Natural killer cell (primary cell): ENCODE data around the gene OTUD3. TPM values are rescaled to one million over a fixed set of nuclear protein-coding genes. Genes with fewer than 3 reads are reported as not detected.

ENCODE experiments used
- ATAC-seq, 3 donors: fragments of 150-1000 bp in 2 of 3; fragments of 200-7000 bp in 1 of 3; cut with Tn5 transposase; 1 replicate in 1 of 3; 2 replicates in 2 of 3; pipeline ENCODE4 v1.10.0; 2021; ENCODE audit warnings: mild to moderate bottlenecking in 2 of 3, moderate library complexity in 2 of 3
- DNase-seq, 2 donors: peaks; one replicate each; pipeline versions ENCODE4 v3.0.0 to v3.0.0-alpha.2; 2013 to 2021; ENCODE audit warnings: mixed read lengths in 1 of 2
- H3K27ac ChIP-seq: one replicate; pipeline ENCODE4 v1.5.1; 2013; ENCODE audit warnings: mild to moderate bottlenecking, low read length
- H3K27me3 ChIP-seq: one replicate; pipeline ENCODE4 v1.6.1; 2013; ENCODE audit warnings: low read length; ENCODE audit not compliant: control insufficient read depth, insufficient read depth
- H3K36me3 ChIP-seq: one replicate; pipeline ENCODE4 v1.6.1; 2013; ENCODE audit warnings: low read length; ENCODE audit not compliant: control insufficient read depth, insufficient read depth
- H3K4me1 ChIP-seq: one replicate; pipeline ENCODE4 v1.6.1; 2013; ENCODE audit warnings: low read length; ENCODE audit not compliant: control insufficient read depth, insufficient read depth
- H3K4me3 ChIP-seq: one replicate; pipeline ENCODE4 v1.5.1; 2013; ENCODE audit warnings: low read length
- H3K9me3 ChIP-seq: one replicate; pipeline ENCODE4 v1.6.1; 2013; ENCODE audit warnings: low read length; ENCODE audit not compliant: control insufficient read depth, insufficient read depth
- H3K27ac Mint-ChIP-seq, 2 donors: one replicate each; pipeline ENCODE4 v1.8.0; 2022; ENCODE audit warnings: mild to moderate bottlenecking in 2 of 2, mixed read lengths in 2 of 2, moderate library complexity in 1 of 2
- H3K27me3 Mint-ChIP-seq, 2 donors: one replicate each; pipeline ENCODE4 v1.8.0; 2022; ENCODE audit warnings: low read depth in 2 of 2, mixed read lengths in 2 of 2
- H3K36me3 Mint-ChIP-seq: one replicate; pipeline ENCODE4 v1.8.0; 2022; ENCODE audit warnings: mixed read lengths
- H3K4me1 Mint-ChIP-seq, 2 donors: one replicate each; pipeline ENCODE4 v1.8.0; 2022; ENCODE audit warnings: mixed read lengths in 2 of 2
- H3K4me3 Mint-ChIP-seq: one replicate; pipeline ENCODE4 v1.8.0; 2022; ENCODE audit warnings: mild to moderate bottlenecking, moderate library complexity, mixed read lengths
- H3K9me3 Mint-ChIP-seq, 2 donors: one replicate each; pipeline ENCODE4 v1.8.0; 2022; ENCODE audit warnings: mixed read lengths in 2 of 2
- CTCF ChIP-seq: fragments of 200-600 bp; IDR thresholded peaks from one replicate; pipeline ENCODE4 v1.8.0; 2022; ENCODE audit warnings: antibody characterized with exemption
- WGBS: methylation state at CpG from one replicate; pipeline ENCODE4 v1.1.7; 2013; ENCODE audit warnings: missing lambda C conversion rate; ENCODE audit not compliant: insufficient coverage; 5-methylcytosine and 5-hydroxymethylcytosine counted together
- intact Hi-C: fragments of 100-400 bp; cut with micrococcal nuclease; formaldehyde crosslinking; loops from one replicate; pipeline ENCODE4 v1.14.2; 2022
- total RNA-seq, 4 donors: library from RNA; stranded (reverse); fragments of 120-200 nt in 1 of 4; gene quantifications; one replicate each; pipeline versions ENCODE4 v1.2.3 to v1.2.4, GENCODE V29; 2013 to 2022

The OTUD3 gene
- total RNA-seq, 3 donors from 2014 or later (not counting 1 experiment from before 2014, with no cell fraction given) = 10.5 to 21.8 (median 19.0) TPM

GRCh38 chr1:19858893-19859292 is 23.3 kb upstream of the OTUD3 start:
- Histone ChIP-seq H3K4me3 (no peak overlapping the region), H3K27me3 (peaks cover 2% of the 10 kb centered on the region), H3K4me1 (no peaks in the 10 kb centered on the region), H3K36me3 (no peaks in the 10 kb centered on the region), H3K27ac (no peak overlapping the region), H3K9me3 (no peaks in the 10 kb centered on the region)
- Mint-ChIP-seq H3K27ac (no peak overlapping the region), H3K27me3 (peaks cover 19 to 26% of the 10 kb centered on the region in 2 donors), H3K4me3 (no peak overlapping the region), H3K9me3 (no peaks in the 10 kb centered on the region), H3K4me1 (no peaks in the 10 kb centered on the region), H3K36me3 (no peaks in the 10 kb centered on the region)
- WGBS = 1% methylated on average over 5 of the region's 5 CpGs
- intact Hi-C loops = no loop called here
- TF ChIP-seq CTCF = no peak
- ATAC-seq (no peak), DNase-seq (no peak)

- 94% methylated on average over 2 of the region's 2 CpGs for WGBS
- H3K27me3 ChIP-seq = peaks cover 2% of the 10 kb centered on the region
- Mint-ChIP-seq H3K27ac (no peak overlapping the region), H3K9me3 (no peaks in the 10 kb centered on the region), H3K4me3 (no peak overlapping the region), H3K36me3 (no peaks in the 10 kb centered on the region), H3K27me3 (peaks cover 18 to 26% of the 10 kb centered on the region in 2 donors), H3K4me1 (no peaks in the 10 kb centered on the region)
- intact Hi-C loops = no loop called here
- DNase-seq (no peak), ATAC-seq (no peak)
- no peaks in the 10 kb centered on the region for H3K9me3 ChIP-seq
- H3K4me3 ChIP-seq = no peak overlapping the region
- TF ChIP-seq CTCF = no peak
- no peaks in the 10 kb centered on the region for H3K36me3 ChIP-seq
- H3K4me1 ChIP-seq = no peaks in the 10 kb centered on the region
- no peak overlapping the region for H3K27ac ChIP-seq
Measured at GRCh38 chr1:19859876-19860275, 22.3 kb upstream of the OTUD3 start.

- H3K27me3 Mint-ChIP-seq = peaks cover 18 to 28% of the 10 kb centered on the region in 2 donors
- ATAC-seq = no peak
- no peak for DNase-seq
- no peaks in the 10 kb centered on the region for H3K36me3 ChIP-seq
- H3K9me3 ChIP-seq = no peaks in the 10 kb centered on the region
- no peak overlapping the region for H3K4me3 ChIP-seq
- H3K4me3 Mint-ChIP-seq = no peak overlapping the region
- H3K4me1 Mint-ChIP-seq = no peaks in the 10 kb centered on the region
- H3K36me3 Mint-ChIP-seq = no peaks in the 10 kb centered on the region
- H3K4me1 ChIP-seq = no peaks in the 10 kb centered on the region
- intact Hi-C loops = no loop called here
- H3K27ac Mint-ChIP-seq = no peak overlapping the region
- no peak overlapping the region for H3K27ac ChIP-seq
- TF ChIP-seq CTCF = no peak
- no peaks in the 10 kb centered on the region for H3K9me3 Mint-ChIP-seq
- H3K27me3 ChIP-seq = peaks cover 4% of the 10 kb centered on the region
- WGBS = 78% methylated on average over 2 of the region's 2 CpGs
Measured at GRCh38 chr1:19860418-19860817, 21.8 kb upstream of the OTUD3 start.

- Mint-ChIP-seq H3K9me3 (no peaks in the 10 kb centered on the region), H3K27me3 (peaks cover 19 to 34% of the 10 kb centered on the region in 2 donors), H3K27ac (no peak overlapping the region), H3K4me1 (no peaks in the 10 kb centered on the region), H3K4me3 (no peak overlapping the region), H3K36me3 (no peaks in the 10 kb centered on the region)
- ATAC-seq (no peak), DNase-seq (no peak)
- H3K27me3 ChIP-seq = peaks cover 4% of the 10 kb centered on the region
- H3K4me3 ChIP-seq = no peak overlapping the region
- H3K27ac ChIP-seq = no peak overlapping the region
- H3K9me3 ChIP-seq = no peaks in the 10 kb centered on the region
- H3K36me3 ChIP-seq = no peaks in the 10 kb centered on the region
- H3K4me1 ChIP-seq = no peaks in the 10 kb centered on the region
- TF ChIP-seq CTCF = no peak
- 77% methylated on average over 2 of the region's 2 CpGs for WGBS
- intact Hi-C loops = no loop called here
Measured at GRCh38 chr1:19861034-19861433, 21.2 kb upstream of the OTUD3 start.
